ENCODE results near the gene RNASE3.

DNA sequence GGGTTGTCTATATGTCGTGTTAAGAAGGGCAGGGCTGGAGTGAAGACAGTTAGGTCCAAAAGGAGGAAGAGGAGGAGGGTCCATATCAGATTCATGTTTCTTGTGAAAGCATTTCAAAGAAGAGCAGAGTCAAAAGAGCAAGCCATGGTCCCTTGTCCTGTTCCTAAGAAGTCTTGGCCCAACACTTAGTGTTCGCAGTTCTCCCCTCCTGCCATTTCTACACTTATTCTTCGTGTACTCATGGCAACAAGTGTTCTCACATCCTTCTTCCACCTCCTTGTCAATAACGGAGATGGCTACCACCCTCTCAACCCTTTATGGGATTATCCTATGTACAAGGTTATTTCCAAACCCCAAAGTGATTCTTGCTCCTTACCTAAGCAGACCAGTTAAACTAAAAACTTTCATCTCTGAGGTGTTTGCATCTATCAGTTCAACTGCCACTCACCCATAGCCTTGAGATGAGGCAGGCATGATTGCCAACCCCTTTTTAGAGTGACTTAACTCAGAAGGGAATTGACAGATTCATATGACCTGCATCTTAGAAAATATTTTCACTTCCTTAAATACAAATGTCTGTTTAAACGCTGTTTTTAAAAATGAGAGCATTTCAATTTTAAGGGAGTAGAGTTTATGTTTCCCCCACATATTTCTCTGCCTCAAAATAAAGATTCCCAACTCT lies 44.3 kb downstream of the RNASE3 start:
- TF ChIP-seq, protein P1, sequence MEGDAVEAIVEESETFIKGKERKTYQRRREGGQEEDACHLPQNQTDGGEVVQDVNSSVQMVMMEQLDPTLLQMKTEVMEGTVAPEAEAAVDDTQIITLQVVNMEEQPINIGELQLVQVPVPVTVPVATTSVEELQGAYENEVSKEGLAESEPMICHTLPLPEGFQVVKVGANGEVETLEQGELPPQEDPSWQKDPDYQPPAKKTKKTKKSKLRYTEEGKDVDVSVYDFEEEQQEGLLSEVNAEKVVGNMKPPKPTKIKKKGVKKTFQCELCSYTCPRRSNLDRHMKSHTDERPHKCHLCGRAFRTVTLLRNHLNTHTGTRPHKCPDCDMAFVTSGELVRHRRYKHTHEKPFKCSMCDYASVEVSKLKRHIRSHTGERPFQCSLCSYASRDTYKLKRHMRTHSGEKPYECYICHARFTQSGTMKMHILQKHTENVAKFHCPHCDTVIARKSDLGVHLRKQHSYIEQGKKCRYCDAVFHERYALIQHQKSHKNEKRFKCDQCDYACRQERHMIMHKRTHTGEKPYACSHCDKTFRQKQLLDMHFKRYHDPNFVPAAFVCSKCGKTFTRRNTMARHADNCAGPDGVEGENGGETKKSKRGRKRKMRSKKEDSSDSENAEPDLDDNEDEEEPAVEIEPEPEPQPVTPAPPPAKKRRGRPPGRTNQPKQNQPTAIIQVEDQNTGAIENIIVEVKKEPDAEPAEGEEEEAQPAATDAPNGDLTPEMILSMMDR (IDR thresholded peaks at IDR 0.05): no peak
- TF ChIP-seq POLR2A (IDR thresholded peaks at IDR 0.05): no peak

Measured in adrenal gland (tissue), 5 donors.